ENCODE data around the gene PHTF1. TPM values are rescaled to one million over a fixed set of nuclear protein-coding genes. Genes with fewer than 3 reads are reported as not detected.

Gene PHTF1
- total and polyA plus RNA-seq, 2 of the 4 experiments (the other 2 are of a cell fraction) = 9.6 to 13.3 TPM

GRCh38 chr1:113674591-113674990 is 84.7 kb downstream of the PHTF1 start:
- dilution Hi-C loops (cut with HindIII; ENCODE audit: low sequenced_read_pairs, unreplicated experiment) = no loop called here
- H3K4me1 ChIP-seq (ENCODE audit: control insufficient read depth, insufficient read depth, low read length) = peaks cover 2% of the 10 kb centered on the region; the same call in 1 of the 2 replicates
- 100% methylated on average over 1 of the region's 1 CpG; no CpG with 5 or more reads in 1 of the 2 experiments for WGBS, 2 experiments (ENCODE audit: extremely low coverage in 2 of 2, insufficient read length in 1 of 2)
- BruUV-seq (replicated peaks) = no TSS peak
- POLR2A ChIA-PET (ENCODE audit: unreplicated experiment) = no interaction called here
- H2AK5ac ChIP-seq (ENCODE audit: low read depth, low read length) = no peak overlapping the region
- H4K8ac ChIP-seq (ENCODE audit: low read depth in 2 of 2, low read length in 2 of 2) = no peak overlapping the region
- H4K20me1 ChIP-seq (ENCODE audit: insufficient read depth, low read length) = no peaks in the 10 kb centered on the region
- H3K4ac ChIP-seq (ENCODE audit: low read depth, low read length) = no peak overlapping the region
- no peak overlapping the region for H4K91ac ChIP-seq (ENCODE audit: insufficient read depth, low read depth, low read length)
- no peaks in the 10 kb centered on the region for H3K27me3 ChIP-seq (ENCODE audit: control insufficient read depth, insufficient read depth, low read length)
- in situ Hi-C loops (cut with MboI; ENCODE audit: low sequenced_read_pairs) = no loop called here
- H2BK20ac ChIP-seq (ENCODE audit: low read depth, low read length) = no peak overlapping the region
- CTCF ChIA-PET = no interaction called here
- H3K27ac ChIP-seq (ENCODE audit: insufficient read depth, low read length) = no peak overlapping the region
- intact Hi-C loops (cut with micrococcal nuclease) = loop anchor here (10.0 kb wide), 2 partner anchors 220 to 450 kb away; no protein-coding TSS in a partner anchor
- peak; percentile 53 for ATAC-seq (ENCODE audit: low read depth)
- H2BK5ac ChIP-seq (ENCODE audit: low read depth, low read length, poor library complexity, severe bottlenecking) = no peak overlapping the region
- H3K9ac ChIP-seq (ENCODE audit: low read depth, low read length) = no peak overlapping the region
- H2BK120ac ChIP-seq (ENCODE audit: low read depth, low read length) = no peak overlapping the region
- H3K14ac ChIP-seq (replicated peaks; ENCODE audit: low read depth, low read length) = no peak overlapping the region
- H3K4me3 ChIP-seq (ENCODE audit: insufficient read depth, low read depth, low read length) = no peak overlapping the region
- no peaks in the 10 kb centered on the region for H3K36me3 ChIP-seq (ENCODE audit: control insufficient read depth, insufficient read depth, low read length)
- no peaks in the 10 kb centered on the region for H3K9me3 ChIP-seq (ENCODE audit: control insufficient read depth, insufficient read depth, low read length)
- H3K79me1 ChIP-seq (ENCODE audit: low read depth in 1 of 2, low read length in 2 of 2) = no peaks in the 10 kb centered on the region
- H2AFZ ChIP-seq (replicated peaks; ENCODE audit: low read length, poor library complexity) = no peak overlapping the region
- no peak overlapping the region for H2AK9ac ChIP-seq (replicated peaks; ENCODE audit: low read depth, low read length, poor library complexity)
- no peak overlapping the region for H4K5ac ChIP-seq (ENCODE audit: low read depth, low read length)
- peaks cover 6% of the 10 kb centered on the region; the same call in 1 of the 2 replicates for H3K9me1 ChIP-seq (ENCODE audit: insufficient read depth, low read length)
- H3K4me2 ChIP-seq (ENCODE audit: low read depth, low read length) = no peak overlapping the region
- no peak overlapping the region for H3K18ac ChIP-seq (ENCODE audit: low read depth, low read length)
- H3K23ac ChIP-seq (ENCODE audit: low read depth, low read length) = no peak overlapping the region
- no peak overlapping the region for H2BK15ac ChIP-seq (ENCODE audit: low read depth, low read length)
- TF ChIP-seq RFX5 (IDR thresholded peaks at IDR 0.05; ENCODE audit: low read depth, low read length) (no peak), FOS (IDR thresholded peaks at IDR 0.05; ENCODE audit: low read depth, low read length) (0 out of 2 replicates have a peak, but pooled peaks have one; percentile 36)
- no peak overlapping the region for H3K56ac ChIP-seq (ENCODE audit: extremely low read depth, insufficient read depth, low read length)
- peak; percentile 55 for DNase-seq
